HG03039 (cell line): ENCODE results near the gene AFF3.

Source experiments
- ATAC-seq: cut with Tn5 transposase; IDR thresholded peaks from one replicate; pipeline ENCODE4 v1.9.1; 2021; ENCODE audit warnings: mild to moderate bottlenecking, moderate library complexity; ENCODE audit not compliant: unreplicated experiment

Gene AFF3

DNA sequence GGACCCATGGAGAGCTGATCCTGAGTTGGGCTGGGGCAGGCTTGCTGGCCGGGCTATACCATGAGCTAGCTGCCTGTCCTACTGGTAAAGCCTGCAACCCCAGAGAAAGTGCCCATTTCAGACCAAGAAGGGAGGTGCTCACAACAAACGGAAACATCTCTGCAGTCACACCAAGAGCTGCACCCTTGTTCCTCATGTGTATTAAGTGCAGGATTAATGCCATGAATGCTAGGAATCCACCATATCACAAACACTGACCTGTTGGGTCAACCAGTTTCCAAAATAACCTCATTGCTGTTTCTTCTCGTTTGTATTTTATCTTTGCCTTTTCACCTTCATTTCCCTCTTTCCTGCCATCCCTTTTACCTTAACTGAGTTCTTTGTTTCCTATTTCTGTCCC is 69.9 kb downstream of the AFF3 start:
- ATAC-seq = no peak

DNA sequence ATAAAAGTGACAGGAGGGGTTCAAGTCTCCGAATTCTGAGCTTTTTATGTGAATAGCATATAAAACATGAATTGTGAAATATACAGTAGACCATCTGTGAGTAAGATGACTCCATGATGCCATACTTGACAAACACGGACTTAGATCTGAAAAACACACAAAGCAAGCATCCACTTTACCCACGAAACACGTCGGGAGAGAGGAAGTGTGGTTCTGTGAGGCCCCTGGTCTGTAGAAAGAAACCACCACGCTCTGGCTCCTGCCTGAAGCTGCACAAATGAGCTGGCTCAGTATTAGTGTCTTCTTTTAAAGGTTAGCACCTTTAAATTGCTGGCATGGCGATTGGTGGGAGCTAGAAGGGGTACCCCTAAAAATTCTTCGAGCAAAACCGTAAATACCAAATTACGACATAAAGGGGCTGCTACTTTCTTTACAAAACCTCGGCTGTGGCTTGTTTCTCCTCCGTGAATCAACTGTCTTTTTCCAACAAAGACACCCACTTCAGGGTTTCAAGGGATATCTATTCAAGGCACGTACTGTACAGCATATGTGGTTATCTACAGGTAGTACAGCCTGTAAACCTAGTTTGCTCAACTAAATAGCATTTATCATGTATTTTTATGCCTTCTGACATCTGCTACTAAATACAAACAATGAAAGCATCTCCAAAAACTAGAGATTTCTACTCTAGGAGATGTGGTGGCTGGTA is 70.9 kb downstream of the AFF3 start:
- no peak for ATAC-seq

DNA sequence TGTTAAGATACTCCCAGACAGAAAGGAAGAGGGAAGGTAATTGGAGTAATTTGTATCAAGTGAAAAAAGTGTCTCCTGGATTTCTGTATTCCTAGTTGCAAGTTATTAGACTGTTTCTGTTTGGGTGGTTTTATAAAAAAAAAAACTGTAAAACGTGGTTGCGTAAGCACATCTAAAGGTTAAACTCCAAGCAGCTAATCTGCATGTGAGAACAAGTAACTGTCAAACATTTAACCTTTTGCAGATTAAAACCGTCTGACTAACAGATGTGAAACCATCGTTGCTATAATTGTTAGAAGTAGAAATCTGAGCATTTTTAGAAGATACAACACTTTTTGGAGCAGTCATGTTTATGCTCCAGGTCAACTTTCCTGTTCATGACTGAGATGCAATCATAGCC is 72.3 kb downstream of the AFF3 start:
- no peak for ATAC-seq

DNA sequence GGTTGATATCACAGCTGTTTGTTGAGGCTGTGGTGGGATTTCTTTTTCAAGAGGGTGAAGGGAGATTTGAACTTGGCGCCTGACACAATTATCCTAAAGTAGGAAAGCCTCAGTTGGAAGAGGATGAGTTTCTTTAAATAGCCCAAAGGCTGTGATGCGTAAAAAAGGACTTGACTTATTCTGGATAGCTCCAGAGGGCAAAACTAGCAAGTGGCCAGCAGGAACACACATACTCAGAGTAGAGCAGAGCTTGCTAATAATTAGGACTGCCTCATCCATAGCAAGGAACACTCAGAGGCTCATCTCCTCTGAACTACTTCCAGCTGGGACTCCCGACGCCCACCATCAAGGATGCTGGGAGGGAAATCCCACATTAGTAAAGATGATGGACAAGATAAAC is 74.0 kb downstream of the AFF3 start:
- ATAC-seq = no peak

DNA sequence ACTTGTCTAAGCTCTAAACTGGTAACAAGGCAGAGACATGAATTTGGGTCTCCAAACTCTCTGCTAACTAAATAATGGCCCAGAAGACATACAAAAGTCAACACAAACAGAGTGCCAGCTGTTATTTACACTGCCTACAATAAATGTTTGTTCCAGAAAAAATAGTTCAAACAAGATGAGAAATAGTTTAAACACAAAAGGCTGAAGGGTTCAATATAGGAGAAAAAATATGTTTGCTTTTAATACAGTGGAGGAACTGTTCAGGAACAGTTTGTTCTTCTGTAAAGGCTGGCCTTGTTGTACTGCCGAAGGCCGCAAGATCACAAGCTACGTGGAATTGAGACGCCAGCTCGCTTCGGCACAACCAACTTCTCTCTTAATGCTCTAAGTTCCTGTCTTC is 74.6 kb downstream of the AFF3 start:
- no peak for ATAC-seq

DNA sequence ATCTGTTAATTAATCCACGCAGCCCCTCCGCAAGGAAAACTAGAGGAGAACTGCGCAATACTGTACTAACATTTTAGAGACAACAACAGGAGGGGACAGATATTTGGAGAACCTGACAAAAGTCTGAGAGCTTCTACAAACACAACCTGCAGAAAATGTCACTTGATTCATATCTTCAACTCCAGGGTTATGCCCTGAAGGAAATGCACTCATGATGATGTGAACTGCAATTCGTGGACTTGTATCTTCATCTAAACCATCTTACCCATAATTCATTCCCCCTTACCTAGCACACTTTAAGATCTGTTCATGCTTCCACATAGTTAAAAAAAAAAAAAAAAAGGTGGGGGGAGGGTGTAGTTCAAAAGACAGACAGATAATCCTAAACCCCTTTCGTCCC is 75.5 kb downstream of the AFF3 start:
- ATAC-seq = no peak

DNA sequence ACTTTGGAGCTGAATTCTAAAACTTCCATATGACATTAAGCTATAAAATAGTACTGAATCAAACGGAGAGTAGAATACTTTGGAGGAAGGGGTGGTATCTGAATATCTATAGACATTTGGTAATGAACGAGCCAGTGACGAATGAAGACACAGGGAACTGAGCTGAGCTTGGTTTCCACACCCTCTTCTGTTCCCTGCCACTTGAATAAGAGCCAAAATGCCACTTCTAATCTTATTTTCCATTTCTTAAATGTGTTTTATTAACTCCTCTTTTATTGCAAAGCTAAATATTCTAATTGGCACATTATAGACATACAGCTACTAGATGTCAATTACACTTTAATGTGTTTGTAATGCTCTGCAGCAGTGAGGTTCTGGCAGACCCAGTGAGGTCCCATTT is 76.1 kb downstream of the AFF3 start:
- ATAC-seq = no peak

DNA sequence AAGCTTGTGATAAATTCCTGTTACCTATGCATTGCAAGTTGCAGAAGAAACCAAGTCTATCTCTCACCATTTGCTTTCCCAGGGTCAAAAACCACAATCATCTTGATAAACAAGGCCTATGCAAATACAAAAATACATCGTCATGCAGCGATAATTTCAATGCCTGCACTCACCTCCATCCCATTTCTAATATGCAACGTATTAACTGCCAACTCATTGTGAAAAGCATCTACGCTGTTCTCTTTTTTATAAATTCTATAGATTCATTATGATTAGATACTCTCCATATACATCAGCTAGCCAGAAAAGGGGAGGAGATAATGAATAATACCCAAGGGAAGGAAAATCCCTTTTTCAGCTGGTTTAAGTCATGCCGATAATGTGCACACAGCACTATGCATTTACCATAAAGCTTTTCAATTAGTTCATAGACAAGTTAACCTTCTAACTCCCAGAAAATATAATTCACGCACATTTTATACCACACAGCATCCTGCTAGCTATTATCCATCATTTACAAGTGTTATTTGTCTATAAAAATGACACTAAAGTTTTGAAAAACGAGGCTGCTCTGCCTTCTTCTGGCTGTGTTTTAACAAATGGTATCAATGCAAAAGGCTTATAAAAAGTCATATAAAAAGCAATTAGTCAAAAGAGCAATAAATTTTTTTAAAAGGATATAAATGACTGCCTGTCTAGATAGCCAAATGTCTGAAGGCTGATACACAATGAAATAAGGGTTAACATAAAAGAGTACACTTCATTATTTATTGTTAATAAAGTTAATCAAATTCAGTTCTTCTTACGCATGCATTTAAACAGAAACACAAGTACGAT is 77.6 kb downstream of the AFF3 start:
- ATAC-seq = no peak

DNA sequence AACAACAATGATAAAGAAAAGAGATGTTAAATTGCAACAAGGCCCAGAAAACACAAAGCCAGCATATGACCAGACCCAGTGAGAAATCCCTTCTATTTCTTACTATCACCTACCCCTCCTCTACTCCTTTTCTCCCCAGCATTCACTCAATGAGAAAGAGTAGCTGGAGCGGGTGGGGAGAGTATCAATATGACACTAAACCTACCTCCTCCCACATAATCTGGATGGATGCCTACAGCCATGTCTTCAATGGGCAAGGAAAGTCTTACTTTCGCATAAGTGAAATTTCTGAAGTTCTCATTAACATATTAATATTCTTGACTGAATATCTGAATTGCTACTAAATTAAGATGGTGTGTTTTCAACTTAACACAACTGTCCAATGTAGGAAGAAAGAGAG is 78.2 kb downstream of the AFF3 start:
- ATAC-seq = no peak

DNA sequence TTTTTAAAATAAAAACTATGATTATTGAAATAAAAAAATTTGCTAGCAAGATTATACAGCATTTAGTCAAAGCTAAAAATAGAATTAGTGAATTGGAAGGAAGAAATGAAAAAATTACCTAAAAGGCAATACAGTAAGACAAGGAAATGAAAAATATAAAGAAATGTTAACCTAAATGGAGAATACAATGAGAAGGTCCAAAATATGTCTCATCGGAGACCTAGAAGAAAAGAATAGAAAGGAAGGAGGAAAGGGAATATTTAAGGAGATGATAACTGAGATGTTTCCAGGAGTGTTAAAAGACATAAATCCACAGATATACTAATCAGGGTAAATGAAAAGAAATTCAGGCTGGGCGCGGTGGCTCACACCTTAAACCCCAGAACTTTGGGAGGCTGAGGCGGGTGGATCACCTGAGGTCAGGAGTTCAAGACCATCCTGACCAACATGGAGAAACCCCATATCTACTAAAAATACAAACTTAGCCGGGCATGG is 78.9 kb downstream of the AFF3 start:
- ATAC-seq = no peak

DNA sequence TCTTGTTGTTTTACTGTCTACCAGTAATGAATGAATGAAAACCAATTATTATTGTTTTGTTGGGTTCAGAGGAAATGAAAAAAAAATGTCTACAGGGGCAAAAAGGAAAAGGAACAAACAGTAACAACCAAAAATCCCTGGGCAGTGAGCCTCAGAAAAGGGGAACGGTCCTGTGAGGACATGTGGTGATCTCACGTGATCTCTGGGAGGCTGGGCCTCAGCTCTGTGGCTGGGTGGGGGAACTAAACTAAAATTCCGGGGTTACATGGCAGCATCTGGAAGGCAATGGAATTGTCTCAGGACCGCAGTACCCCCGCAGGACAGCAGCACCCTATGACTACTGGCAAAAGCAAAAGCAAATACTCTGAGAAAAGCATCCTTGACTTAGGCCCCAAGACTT is 80.1 kb downstream of the AFF3 start:
- no peak for ATAC-seq

DNA sequence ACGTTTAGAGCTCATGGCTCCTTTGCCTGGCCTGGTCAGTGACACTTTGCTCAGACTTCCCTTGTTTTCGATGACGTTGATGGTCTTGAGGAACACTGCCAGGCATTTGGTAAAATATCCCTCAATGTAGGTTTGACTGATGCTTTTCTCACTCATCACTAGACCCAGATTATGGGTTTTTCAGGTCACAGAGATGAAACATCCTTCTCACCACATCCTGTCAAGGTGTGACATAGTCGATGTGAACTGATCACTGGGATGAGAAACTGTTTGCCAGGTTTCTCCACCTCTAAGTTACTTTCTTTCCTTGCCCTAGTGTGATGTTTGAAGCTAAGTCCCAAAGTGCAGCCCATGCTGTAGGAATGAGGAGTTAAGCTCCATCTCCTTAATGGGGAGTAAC is 81.5 kb downstream of the AFF3 start:
- ATAC-seq = no peak

DNA sequence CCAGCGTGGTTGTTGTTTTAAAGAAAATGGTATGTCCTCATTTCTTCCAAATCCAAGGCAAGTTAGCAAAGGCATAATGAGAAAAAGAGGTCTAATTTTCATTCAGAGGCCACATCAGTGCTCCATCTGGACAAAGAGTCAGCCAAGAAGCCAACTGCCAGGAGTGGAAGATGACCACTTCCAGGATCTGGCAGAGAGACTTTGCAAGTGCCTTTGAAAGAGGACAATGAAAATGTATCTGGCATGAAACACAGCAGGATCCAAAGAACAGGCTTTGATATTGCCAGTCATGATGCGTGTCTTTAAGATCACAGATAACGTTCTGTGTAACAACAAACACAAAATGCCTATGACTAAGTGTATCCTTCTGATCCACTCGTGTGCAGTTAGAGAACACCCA is 82.8 kb downstream of the AFF3 start:
- no peak for ATAC-seq

DNA sequence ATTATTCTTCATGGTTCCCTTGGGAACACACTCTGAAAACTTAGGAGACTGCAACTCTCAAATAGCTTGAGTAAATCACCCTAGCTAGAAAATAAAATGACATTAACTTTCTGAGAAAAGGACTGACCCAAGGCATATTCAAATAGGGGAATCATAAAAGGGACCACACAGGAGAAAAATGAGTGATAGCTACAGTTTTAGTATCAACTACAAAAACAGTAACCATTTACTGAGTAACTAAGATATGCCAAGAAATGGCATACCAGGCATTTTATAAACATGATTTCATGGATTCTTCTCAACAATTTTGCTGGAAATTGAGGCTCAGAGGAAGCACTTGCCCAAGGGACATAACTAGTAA is 84.5 kb downstream of the AFF3 start:
- ATAC-seq = no peak

DNA sequence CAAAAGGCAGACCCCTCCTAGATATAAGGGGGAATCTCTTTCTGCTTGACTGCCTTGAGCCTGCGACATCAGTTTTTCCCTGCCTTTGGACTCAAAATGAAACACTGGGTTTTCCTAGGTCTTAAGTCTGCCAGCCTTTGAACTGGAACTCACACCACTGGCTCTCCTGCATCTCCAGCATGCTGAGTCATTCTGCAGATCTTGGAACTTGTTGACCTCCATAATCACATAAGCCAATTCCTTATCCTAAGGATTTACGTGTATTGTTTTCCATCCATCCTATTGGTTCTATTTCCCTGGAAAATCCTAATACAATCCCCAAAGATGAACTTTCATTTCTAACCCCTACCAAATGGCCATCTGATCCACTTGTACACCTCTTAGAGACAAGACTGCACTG is 88.0 kb downstream of the AFF3 start:
- no peak for ATAC-seq

DNA sequence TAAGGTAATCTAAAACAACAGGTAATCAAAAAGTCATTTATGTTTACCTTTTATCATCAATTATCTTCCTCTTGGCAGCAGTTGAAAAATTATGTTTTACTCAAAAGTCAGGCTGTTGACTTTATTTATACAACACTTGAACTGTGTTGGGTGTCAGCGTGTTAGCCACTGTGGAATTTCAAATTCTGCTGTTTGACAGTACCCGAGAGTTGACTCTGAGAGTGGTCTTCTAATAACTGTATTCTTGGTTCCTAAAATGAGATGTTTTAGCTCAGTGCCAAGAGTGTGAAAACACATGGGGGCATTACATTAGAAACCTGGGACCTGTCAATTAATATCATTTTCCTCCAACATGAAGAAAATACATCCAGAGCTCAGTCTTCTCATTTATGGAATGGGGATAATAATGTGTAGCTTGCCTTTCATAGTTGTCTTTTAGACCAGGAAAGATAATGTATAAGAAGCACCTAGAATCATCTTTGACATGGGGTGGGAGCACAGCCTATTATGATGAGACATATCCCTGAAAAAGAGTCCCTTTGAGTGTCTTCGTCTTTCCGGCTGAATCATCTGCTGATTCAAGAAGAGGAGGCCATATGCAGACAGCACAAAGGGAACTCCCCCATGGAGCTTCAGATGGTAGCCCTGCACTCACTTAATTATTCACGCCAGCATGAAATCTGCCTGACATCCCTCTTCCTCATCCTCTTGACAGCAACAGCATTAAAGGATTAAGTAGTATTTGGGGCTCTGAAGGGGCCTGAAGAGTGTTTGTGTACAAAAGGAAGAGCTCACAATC is 89.1 kb downstream of the AFF3 start:
- no peak for ATAC-seq

DNA sequence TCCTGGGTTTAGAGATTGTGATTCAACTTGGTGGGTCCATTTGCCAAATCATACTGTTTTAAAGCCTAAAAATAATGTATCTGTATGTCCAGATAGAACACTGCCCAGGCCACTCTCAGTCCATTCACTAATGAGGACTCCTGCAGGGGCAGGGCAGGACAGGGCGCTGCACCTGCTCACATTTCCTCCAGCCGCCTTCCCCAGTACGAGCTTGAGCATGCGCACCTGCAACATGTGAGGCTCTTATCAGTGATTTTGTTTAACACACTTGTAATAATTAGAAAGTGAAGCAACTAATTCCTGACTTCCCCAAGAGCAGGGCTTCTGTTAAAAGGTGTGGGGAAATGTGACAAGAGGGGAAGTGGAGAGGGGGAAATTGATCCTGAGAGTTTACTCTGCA is 89.7 kb downstream of the AFF3 start:
- no peak for ATAC-seq

DNA sequence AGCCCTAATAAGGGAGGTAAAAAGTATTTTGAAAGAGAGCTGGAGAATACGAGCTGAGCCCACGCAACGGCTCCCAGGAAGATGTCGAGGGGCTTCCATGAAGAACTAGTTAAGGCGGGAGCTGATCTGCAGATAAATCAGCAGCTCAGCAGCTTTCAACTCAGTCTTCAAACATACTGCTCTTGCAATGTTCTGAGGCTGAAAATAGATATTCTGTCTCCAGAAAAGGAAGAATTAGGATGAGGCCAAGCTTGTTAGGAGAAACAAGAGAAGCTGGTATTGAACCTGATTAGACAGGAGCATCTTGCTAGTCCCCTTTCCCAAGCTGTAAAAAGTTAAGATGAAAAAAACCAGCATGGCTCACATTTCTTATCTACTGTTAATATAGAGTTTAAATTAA is 91.1 kb downstream of the AFF3 start:
- no peak for ATAC-seq

DNA sequence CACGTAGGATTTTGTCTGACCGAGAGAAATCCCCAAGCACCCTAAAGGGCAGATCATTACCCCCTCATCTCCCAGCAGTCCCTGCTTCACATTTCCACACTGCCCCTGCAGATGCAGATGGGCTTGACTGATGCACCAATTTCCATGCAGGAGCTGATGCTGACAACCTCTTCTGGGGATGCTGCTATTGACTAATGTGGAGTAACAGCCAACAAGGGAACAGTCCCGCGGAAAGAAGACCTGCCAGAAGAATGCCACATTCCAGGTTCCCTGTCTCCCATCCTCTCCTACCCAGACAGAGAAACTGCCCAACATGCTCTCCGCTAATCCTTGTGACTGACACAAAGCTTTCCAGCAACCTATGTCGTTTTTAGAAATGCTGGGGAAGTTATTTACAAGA is 91.7 kb downstream of the AFF3 start:
- ATAC-seq = no peak

DNA sequence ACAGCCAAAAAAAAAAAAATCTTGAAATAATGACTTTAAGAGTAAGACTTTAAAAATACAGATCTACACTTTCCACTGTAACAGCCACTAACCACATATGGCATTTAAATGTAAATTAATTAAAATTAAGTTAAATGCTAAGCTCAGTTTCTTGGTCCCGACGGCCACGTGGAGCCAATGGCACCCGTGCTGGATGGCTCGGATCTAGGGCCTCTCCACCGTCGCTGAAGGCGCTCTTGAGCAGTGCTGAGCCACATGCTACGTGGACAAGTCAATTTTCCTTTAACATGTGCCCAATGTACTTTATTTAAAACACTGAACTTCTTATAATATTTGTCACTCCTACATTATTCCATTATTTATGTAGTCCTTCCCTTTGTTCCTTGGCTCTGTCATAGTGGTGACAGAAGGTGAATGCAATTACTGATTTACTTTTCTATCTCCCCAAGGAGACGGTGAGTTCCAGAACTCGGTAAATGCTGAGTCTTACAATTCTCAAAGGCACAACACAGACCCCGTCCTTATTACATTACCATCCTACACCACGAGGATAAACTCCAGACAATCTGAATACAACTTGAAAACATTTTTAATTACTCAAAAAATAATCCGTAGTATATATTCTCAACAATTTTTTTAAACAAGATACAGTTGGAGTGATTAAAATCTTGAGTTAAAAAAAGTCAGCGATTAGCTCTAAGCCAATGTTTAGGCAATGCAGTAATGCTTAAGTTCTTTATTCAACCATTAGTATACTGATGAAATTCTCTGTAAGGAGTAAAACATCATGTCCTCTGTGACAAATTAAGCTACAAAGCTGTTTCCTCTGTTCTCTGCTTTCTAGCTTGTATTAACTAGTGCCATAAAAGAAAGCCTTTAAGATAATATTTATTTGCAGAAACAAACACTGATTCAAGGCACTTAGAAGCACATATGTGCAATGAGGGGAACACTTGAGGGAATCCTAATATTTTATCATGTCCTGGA is 95.1 kb downstream of the AFF3 start:
- no peak for ATAC-seq

DNA sequence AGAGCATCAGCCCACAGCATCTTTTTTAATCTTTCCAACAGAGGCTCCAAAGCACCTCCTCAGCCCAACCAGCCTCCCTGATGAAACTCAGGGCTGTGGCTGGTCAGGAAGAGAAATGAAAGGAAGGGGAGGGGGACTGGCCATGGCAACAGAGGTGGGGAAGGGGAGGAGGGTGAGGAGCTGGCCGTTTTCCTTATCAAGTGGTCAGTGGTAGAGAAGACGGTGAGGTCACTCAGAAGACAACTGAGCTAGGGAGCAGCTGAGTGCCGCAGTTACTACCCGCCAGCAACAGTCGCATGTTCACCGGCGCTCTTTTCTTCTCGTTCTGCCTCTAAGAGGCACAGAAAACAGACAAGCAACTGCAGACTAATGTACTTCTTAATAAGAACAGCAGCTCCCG is 97.4 kb downstream of the AFF3 start:
- ATAC-seq = no peak
